Hair follicle dermal papilla cell (primary cell): ENCODE data around the gene TEK. TPM values are rescaled to one million over a fixed set of nuclear protein-coding genes. Genes with fewer than 3 reads are reported as not detected.

Experiments used
- small RNA-seq: library from RNA; depleted of rRNA; stranded (forward); fragments of <200 nt; gene quantifications from one replicate; pipeline ENCODE3, GENCODE V24; 2012
- total RNA-seq: library from RNA; depleted of rRNA; stranded (reverse); fragments of >200 nt; gene quantifications from 2 replicates; pipeline ENCODE4 v1.2.3, GENCODE V29; 2012

Gene TEK
- total RNA-seq = 0.32 and 0.73 TPM in 2 replicates

GRCh38 chr9:27108981-27109541, at the start of gene TEK:
Gene TEK, plus strand, starts transcription at chr9:27109225. Its CDS starts 366 bp downstream, at chr9:27109591.

Small RNA genes lying within 50 kb of the gene (small RNA-seq; reads per million reads assigned to genes)
- gene AL355433.1 = not detected
- not detected for gene RNA5SP280

Other genes starting within 250 kb of the TEK start
- gene CAAP1, start 216.4 kb upstream of the TEK start, total RNA-seq = 13.3 and 19.7 TPM in 2 replicates
- gene PLAA, start 162.0 kb upstream of the TEK start, total RNA-seq = 35.3 and 39.3 TPM in 2 replicates
- gene IFT74, start 152.8 kb upstream of the TEK start, total RNA-seq = 13.4 and 15.1 TPM in 2 replicates
- not detected in 2 replicates for gene LRRC19, start 103.6 kb upstream of the TEK start, total RNA-seq
- gene EQTN, start 187.9 kb downstream of the TEK start, total RNA-seq = 0.16 TPM in 1 of 2 replicates, not detected in the other